Esophagus (tissue), 2 donors: ENCODE measurements around the gene TEKT4. TPM values are rescaled to one million over a fixed set of nuclear protein-coding genes. Genes with fewer than 3 reads are reported as not detected.
"Not testable (repeated sequence)": the region's sequence is repeated elsewhere in the genome, so short reads cannot be mapped to it uniquely, and the experiment has no call there.

Source experiments
- H3K27ac ChIP-seq, 2 donors: one replicate each; pipeline ENCODE4 v1.5.1; 2013; ENCODE audit warnings: low read depth in 2 of 2, mild to moderate bottlenecking in 2 of 2, inconsistent platforms in 1 of 2, low read length in 1 of 2, moderate library complexity in 1 of 2
- H3K27me3 ChIP-seq, 2 donors: one replicate each; pipeline ENCODE4 v1.6.1; 2013; ENCODE audit warnings: low read length in 2 of 2, control low read depth in 1 of 2, mild to moderate bottlenecking in 1 of 2; ENCODE audit not compliant: insufficient read depth in 2 of 2, control insufficient read depth in 1 of 2
- H3K36me3 ChIP-seq, 2 donors: one replicate each; pipeline ENCODE4 v1.6.1; 2013; ENCODE audit warnings: low read length in 1 of 2; ENCODE audit not compliant: control insufficient read depth in 2 of 2, insufficient read depth in 2 of 2
- H3K4me1 ChIP-seq, 2 donors: one replicate each; pipeline ENCODE4 v1.6.1; 2013; ENCODE audit warnings: low read length in 1 of 2; ENCODE audit not compliant: control insufficient read depth in 2 of 2, insufficient read depth in 2 of 2
- H3K4me3 ChIP-seq, 2 donors: one replicate each; pipeline ENCODE4 v1.5.1; 2013; ENCODE audit warnings: low read length in 2 of 2, mild to moderate bottlenecking in 2 of 2, low read depth in 1 of 2, moderate library complexity in 1 of 2
- H3K9me3 ChIP-seq, 2 donors: one replicate each; pipeline ENCODE4 v1.6.1; 2013; ENCODE audit warnings: mild to moderate bottlenecking in 2 of 2, low read depth in 1 of 2, low read length in 1 of 2, moderate library complexity in 1 of 2; ENCODE audit not compliant: control insufficient read depth in 2 of 2, insufficient read depth in 1 of 2
- WGBS, 2 donors: extraction: QIAGEN DNeasy Blood & Tissue Kit; methylation state at CpG; one replicate each; pipeline ENCODE4 v1.1.7; 2013; 5-methylcytosine and 5-hydroxymethylcytosine counted together
- polyA plus RNA-seq, 2 donors: library from polyadenylated mRNA; stranded (reverse); fragments of 200-250 nt; gene quantifications; one replicate each; pipeline ENCODE4 v1.2.3, GENCODE V29; 2013
- donor health status: healthy with polysubstance abuse.
- donor health status: Bipolar disorder and iron deficiency.

TEKT4 gene
- polyA plus RNA-seq, 2 donors = 0.02 to 0.10 TPM

GRCh38 chr2:94875820-94876522, 4.7 kb downstream of the TEKT4 start:
- Histone ChIP-seq H3K36me3 (no peaks in the 10 kb centered on the region), H3K4me1 (peaks cover 3 to 5% of the 10 kb centered on the region in 2 donors), H3K9me3 (peaks cover 0 to 1% of the 10 kb centered on the region in 2 donors), H3K27ac (no peak overlapping the region), H3K4me3 (no peak overlapping the region), H3K27me3 (peaks cover 0 to 4% of the 10 kb centered on the region in 2 donors)
- 73% methylated on average over 15 to 17 of the region's 17 CpGs for WGBS, 2 donors

GRCh38 chr2:94876523-94876863, 5.3 kb downstream of the TEKT4 start:
- Histone ChIP-seq H3K27ac (no peak overlapping the region), H3K27me3 (peaks cover 0 to 4% of the 10 kb centered on the region in 2 donors), H3K4me3 (no peak overlapping the region), H3K36me3 (no peaks in the 10 kb centered on the region), H3K4me1 (peaks cover 3% of the 10 kb centered on the region in 2 donors), H3K9me3 (no peaks in the 10 kb centered on the region)
- 85 to 87% methylated on average over 16 of the region's 16 CpGs for WGBS, 2 donors

GRCh38 chr2:94877129-94877528, 5.9 kb downstream of the TEKT4 start:
- H3K4me3 ChIP-seq = no peak overlapping the region
- no peaks in the 10 kb centered on the region for H3K9me3 ChIP-seq
- no peaks in the 10 kb centered on the region for H3K36me3 ChIP-seq
- H3K27ac ChIP-seq = no peak overlapping the region
- H3K4me1 ChIP-seq = peaks cover 0 to 3% of the 10 kb centered on the region in 2 donors
- H3K27me3 ChIP-seq = no peaks in the 10 kb centered on the region
- 81 to 88% methylated on average over 5 of the region's 5 CpGs for WGBS, 2 donors

GRCh38 chr2:94878575-94878974, 7.3 kb downstream of the TEKT4 start:
- WGBS, 2 donors = 81 to 82% methylated on average over 7 of the region's 7 CpGs
- not testable (repeated sequence) for H3K9me3 ChIP-seq, H3K27ac ChIP-seq, H3K27me3 ChIP-seq, H3K36me3 ChIP-seq, H3K4me1 ChIP-seq, H3K4me3 ChIP-seq

DNA sequence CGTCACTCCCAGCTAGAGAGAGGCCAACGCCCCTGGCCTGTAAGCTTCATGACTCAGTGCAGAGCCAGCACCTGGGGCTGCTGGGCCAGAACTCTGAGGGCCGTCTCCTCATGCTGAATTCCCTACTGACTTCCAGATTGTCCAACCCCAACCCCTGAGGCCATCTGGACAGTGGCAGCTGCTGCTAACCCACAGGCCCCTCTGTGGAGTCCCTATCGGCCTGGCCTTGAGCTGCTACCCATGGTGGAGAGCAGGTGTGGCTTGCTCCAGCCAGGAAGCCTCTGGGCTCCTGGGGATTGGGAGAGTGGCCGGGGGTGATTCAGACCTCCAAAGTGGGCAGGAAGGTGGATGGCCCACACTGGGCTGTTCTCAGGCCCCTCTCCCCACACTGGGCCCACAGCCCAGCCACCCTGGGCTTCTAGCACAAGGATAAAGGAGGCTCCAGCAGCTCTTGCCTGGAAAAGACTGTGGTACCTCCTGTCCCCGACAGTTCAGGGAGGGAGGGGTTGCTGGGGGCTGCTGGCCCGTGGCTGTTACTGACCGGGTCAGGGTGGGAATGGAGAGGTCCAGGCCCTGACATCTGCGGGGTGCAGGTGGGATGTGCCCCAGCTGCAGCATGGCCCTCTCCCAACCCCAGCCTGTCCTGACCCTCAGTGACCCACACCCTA, 8.2 kb downstream of the TEKT4 start:
- H3K4me1 ChIP-seq = no peaks in the 10 kb centered on the region
- no peak overlapping the region for H3K27ac ChIP-seq
- H3K9me3 ChIP-seq = no peaks in the 10 kb centered on the region
- no peaks in the 10 kb centered on the region for H3K36me3 ChIP-seq
- no peaks in the 10 kb centered on the region for H3K27me3 ChIP-seq
- whole genome bisulfite sequencing, 2 donors = 74 to 80% methylated on average over 9 of the region's 9 CpGs
- H3K4me3 ChIP-seq = no peak overlapping the region

DNA sequence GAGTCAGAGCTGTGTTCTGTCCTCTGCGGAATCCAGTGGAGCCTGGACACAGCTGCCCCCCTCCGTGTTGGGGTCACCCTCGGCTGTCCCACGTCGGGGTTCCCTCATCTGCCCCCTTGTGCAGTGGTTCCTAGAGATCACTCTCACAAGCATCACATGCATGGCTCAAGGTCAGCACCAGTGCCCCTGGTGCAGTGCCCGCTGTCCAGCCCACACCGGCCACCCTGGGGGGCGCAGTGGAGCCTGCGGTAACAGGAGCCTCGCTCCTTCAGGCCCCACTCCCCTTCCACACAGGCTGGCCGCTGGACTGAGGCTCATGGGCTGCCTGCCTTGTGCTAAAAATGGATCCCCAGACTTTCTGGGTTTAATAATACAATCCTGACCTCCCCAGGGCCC, 8.8 kb downstream of the TEKT4 start:
- H3K4me1 ChIP-seq = no peaks in the 10 kb centered on the region

GRCh38 chr2:94880507-94880906, 9.3 kb downstream of the TEKT4 start:
- H3K4me1 ChIP-seq = no peaks in the 10 kb centered on the region
- no peaks in the 10 kb centered on the region for H3K27me3 ChIP-seq
- H3K4me3 ChIP-seq = no peak overlapping the region
- 75% methylated on average over 8 of the region's 8 CpGs for WGBS, 2 donors
- H3K27ac ChIP-seq = no peak overlapping the region
- no peaks in the 10 kb centered on the region for H3K36me3 ChIP-seq
- no peaks in the 10 kb centered on the region for H3K9me3 ChIP-seq

More for the DNA sequence above, 8.8 kb downstream of the TEKT4 start:
- Histone ChIP-seq H3K4me3 (no peak overlapping the region), H3K9me3 (no peaks in the 10 kb centered on the region), H3K36me3 (no peaks in the 10 kb centered on the region), H3K27ac (no peak overlapping the region), H3K27me3 (no peaks in the 10 kb centered on the region)
- WGBS, 2 donors = 86 to 87% methylated on average over 11 of the region's 11 CpGs

DNA sequence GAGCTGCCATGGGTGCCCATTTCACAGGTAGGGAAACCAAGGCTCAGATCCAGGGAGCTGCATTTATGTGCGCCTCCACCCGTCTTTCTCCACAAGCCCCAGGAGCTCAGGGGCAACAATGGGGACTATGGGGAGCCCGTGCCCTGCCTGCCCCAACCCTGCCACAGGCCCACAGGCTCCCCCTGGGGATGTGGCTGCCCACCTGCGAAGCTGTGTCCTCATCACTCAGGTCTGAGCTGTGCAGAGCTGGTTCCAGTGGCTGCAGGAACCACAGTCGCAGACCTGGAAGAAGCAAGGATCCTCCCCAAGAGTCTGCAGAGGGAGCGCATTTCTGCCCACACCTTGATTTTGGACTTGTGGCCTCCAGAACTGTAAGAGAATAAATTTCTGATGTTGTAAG, 9.8 kb downstream of the TEKT4 start:
- WGBS, 2 donors = 74 to 81% methylated on average over 6 of the region's 6 CpGs
- Histone ChIP-seq H3K9me3 (no peaks in the 10 kb centered on the region), H3K4me3 (no peak overlapping the region), H3K27me3 (no peaks in the 10 kb centered on the region), H3K36me3 (no peaks in the 10 kb centered on the region), H3K27ac (no peak overlapping the region), H3K4me1 (no peaks in the 10 kb centered on the region)

DNA sequence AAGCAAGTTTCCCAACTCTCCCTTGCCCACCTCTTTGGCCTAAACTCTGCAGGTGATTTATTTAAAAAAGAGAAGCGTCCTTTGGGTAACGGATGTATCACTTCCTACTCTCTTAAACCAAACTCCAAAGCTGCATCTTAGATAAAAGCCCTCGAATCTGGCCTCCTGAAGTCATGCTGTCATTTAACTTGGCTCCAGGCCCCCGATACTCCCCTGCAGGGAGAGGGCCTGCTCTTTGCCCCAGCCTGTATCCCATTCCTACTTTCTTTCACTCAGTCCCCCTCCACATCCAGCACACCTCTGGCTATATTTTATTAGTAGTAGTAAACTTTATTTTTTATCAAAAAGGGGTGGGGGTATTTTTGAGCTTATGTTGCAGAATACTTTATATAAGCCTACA, 19.0 kb downstream of the TEKT4 start:
- Histone ChIP-seq H3K27me3 (no peaks in the 10 kb centered on the region), H3K36me3 (no peaks in the 10 kb centered on the region), H3K4me3 (no peak overlapping the region), H3K9me3 (no peaks in the 10 kb centered on the region), H3K27ac (no peak overlapping the region), H3K4me1 (no peaks in the 10 kb centered on the region)
- 36 to 42% methylated on average over 4 of the region's 4 CpGs for WGBS, 2 donors

DNA sequence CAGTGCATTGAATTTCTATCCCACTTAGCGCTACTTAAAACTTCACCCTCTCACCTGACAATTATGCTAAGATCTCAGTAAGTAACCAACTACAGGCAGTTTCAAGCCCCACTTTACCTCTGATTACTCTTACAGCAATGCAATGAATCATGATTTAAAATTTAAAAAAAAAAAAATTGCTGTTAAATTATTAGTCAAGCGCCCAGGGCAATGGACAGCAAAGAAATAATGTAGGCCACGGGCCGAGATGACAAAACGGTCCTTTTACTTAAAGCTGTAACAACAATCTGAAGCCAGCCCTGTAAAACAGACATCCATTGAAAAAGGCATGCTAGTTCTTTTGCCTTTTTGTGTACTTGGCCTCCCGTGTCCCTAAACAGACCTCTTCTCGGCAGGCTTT, 24.0 kb downstream of the TEKT4 start:
- not testable (repeated sequence) for H3K9me3 ChIP-seq, H3K27ac ChIP-seq, H3K36me3 ChIP-seq, H3K27me3 ChIP-seq, H3K4me1 ChIP-seq, H3K4me3 ChIP-seq
- 50 to 52% methylated on average over 7 of the region's 7 CpGs for WGBS, 2 donors
